ENCODE results near the gene MINDY2.
A peak's percentile ranks its signal among the peaks of the same experiment; 100 is the strongest.
"Not testable (repeated sequence)": the region's sequence is repeated elsewhere in the genome, so short reads cannot be mapped to it uniquely, and the experiment has no call there.

The MINDY2 gene

GRCh38 chr15:58755956-58756355, 15.1 kb upstream of the MINDY2 start:
- DNase-seq: no peak

GRCh38 chr15:58758141-58758540, 13.0 kb upstream of the MINDY2 start:
- no peak for DNase-seq

GRCh38 chr15:58760385-58761009, 10.6 kb upstream of the MINDY2 start:
- no peak for DNase-seq

- DNase-seq: peak; percentile 15
Observed at GRCh38 chr15:58761010-58761388, 10.1 kb upstream of the MINDY2 start.

GRCh38 chr15:58762285-58762684, 8.8 kb upstream of the MINDY2 start:
- DNase-seq: no peak

- no peak for DNase-seq
Observed at GRCh38 chr15:58762731-58763130, 8.4 kb upstream of the MINDY2 start.

GRCh38 chr15:58764468-58764867, 6.6 kb upstream of the MINDY2 start:
- no peak for DNase-seq

GRCh38 chr15:58766290-58766689, 4.8 kb upstream of the MINDY2 start:
- no peak for DNase-seq

GRCh38 chr15:58768601-58769004, 2.5 kb upstream of the MINDY2 start:
- not testable (repeated sequence) for DNase-seq

- no peak for DNase-seq
Observed at GRCh38 chr15:58770519-58770856, 614 bp upstream of the MINDY2 start.

GRCh38 chr15:58771621-58772250, 634 bp downstream of the MINDY2 start:
- DNase-seq: peak; percentile 25

GRCh38 chr15:58773024-58773423, 1.9 kb downstream of the MINDY2 start:
- no peak for DNase-seq

- no peak for DNase-seq
Observed at GRCh38 chr15:58775402-58775801, 4.3 kb downstream of the MINDY2 start.

GRCh38 chr15:58777107-58777506, 6.0 kb downstream of the MINDY2 start:
- no peak for DNase-seq

- no peak for DNase-seq
Observed at GRCh38 chr15:58779554-58779953, 8.5 kb downstream of the MINDY2 start.

- DNase-seq: no peak
Observed at GRCh38 chr15:58785355-58785754, 14.3 kb downstream of the MINDY2 start.

GRCh38 chr15:58788056-58788710, 17.1 kb downstream of the MINDY2 start:
- no peak for DNase-seq

- DNase-seq: no peak
Observed at GRCh38 chr15:58793862-58794261, 22.8 kb downstream of the MINDY2 start.

GRCh38 chr15:58795825-58796224, 24.7 kb downstream of the MINDY2 start:
- DNase-seq: no peak

- no peak for DNase-seq
Observed at GRCh38 chr15:58797505-58797904, 26.4 kb downstream of the MINDY2 start.

- DNase-seq: no peak
Observed at GRCh38 chr15:58805095-58805494, 34.0 kb downstream of the MINDY2 start.

- not testable (repeated sequence) for DNase-seq
Observed at GRCh38 chr15:58823267-58823666, 52.2 kb downstream of the MINDY2 start.

- DNase-seq: no peak
Observed at GRCh38 chr15:58830556-58830955, 59.5 kb downstream of the MINDY2 start.

GRCh38 chr15:58833681-58834426, 62.8 kb downstream of the MINDY2 start:
- DNase-seq: not testable (repeated sequence)

Data from activated naive CD4-positive, alpha-beta T cell treated with Interleukin-2 at 50 U/mL for 16 hours (primary cell).